GM23248 (cell line): ENCODE data around the gene RBM23.
"Not testable (repeated sequence)": the region's sequence is repeated elsewhere in the genome, so short reads cannot be mapped to it uniquely, and the experiment has no call there.

Experiments
- EZH2 ChIP-seq: fragments of 200-600 bp; sonication (generic); IDR thresholded peaks from 2 replicates; pipeline ENCODE4 v1.6.1; 2018; ENCODE audit warnings: antibody characterized with exemption, mild to moderate bottlenecking; ENCODE audit not compliant: insufficient read depth, poor library complexity, severe bottlenecking
- EZH2phosphoT487 ChIP-seq: fragments of 200-600 bp; sonication (generic); IDR thresholded peaks from 2 replicates; pipeline ENCODE4 v1.6.1; 2018; ENCODE audit warnings: antibody characterized with exemption, moderate library complexity, mild to moderate bottlenecking, low read depth; ENCODE audit not compliant: insufficient read depth

GRCh38 chr14:22860377-22860776, 58.6 kb downstream of the RBM23 start:
- TF ChIP-seq EZH2phosphoT487, EZH2: not testable (repeated sequence)
